Astrocyte (in vitro differentiated cells and primary cell): ENCODE measurements around the gene COL9A3.

Source experiments
- CTCF ChIP-seq: IDR thresholded peaks from 2 replicates; pipeline ENCODE4 v1.5.1; 2011; ENCODE audit warnings: low read depth, mild to moderate bottlenecking, inconsistent platforms, low read length, moderate library complexity; ENCODE audit not compliant: insufficient read depth
- EZH2 ChIP-seq: IDR thresholded peaks from 2 replicates; pipeline ENCODE4 v1.6.1; 2012; ENCODE audit warnings: mild to moderate bottlenecking, low read length, inconsistent platforms; ENCODE audit not compliant: insufficient read depth

- no peak for TF ChIP-seq CTCF
- TF ChIP-seq EZH2 = no peak
Measured at GRCh38 chr20:62885896-62886708, 69.3 kb downstream of the COL9A3 start.
